GM19467 (cell line): Measurements from ENCODE around the gene SOX6.
"Not testable (repeated sequence)": the region's sequence is repeated elsewhere in the genome, so short reads cannot be mapped to it uniquely, and the experiment has no call there.

Experiments
- ATAC-seq: cut with Tn5 transposase; IDR thresholded peaks from one replicate; pipeline ENCODE4 v1.9.1; 2021; ENCODE audit warnings: mild to moderate bottlenecking, moderate library complexity; ENCODE audit not compliant: unreplicated experiment

Gene SOX6

DNA sequence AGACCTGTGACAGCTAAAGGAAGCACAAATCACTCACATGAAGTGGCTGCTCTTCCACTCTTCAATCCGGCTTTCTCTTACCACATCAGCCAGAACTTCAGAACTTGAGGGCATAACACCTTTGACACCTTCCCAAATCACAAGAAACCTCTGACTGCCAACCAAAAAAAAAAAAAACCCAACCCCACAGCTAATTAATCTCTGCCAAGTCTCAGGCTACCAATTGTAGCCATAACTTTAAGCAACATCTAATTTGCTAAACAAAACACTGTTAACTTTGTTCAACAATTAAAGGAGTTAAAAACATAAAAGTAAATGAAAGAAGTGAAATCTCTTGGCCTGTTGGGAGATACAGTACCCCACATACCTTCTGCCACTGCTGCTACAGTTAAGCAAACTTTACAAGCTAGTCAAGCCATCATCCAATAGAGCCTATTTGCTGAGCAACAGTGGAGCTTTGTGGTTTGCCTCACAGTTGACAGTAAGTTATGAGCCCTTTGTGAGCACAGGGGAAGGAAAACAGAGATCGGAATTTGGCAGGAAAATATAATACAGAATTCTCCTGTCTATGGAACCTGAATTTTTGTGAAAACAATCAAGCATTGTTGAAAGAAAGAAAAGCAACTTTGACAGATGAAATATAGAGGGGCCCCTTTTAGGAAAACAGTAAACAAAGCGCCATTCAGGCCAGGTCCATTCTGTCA lies at the start of gene SOX6:
SOX6 (minus strand) TSS at position 490 of the 704 bp plus-strand sequence. CDS start 15,298 bp downstream, outside the sequence.
- ATAC-seq = no peak

DNA sequence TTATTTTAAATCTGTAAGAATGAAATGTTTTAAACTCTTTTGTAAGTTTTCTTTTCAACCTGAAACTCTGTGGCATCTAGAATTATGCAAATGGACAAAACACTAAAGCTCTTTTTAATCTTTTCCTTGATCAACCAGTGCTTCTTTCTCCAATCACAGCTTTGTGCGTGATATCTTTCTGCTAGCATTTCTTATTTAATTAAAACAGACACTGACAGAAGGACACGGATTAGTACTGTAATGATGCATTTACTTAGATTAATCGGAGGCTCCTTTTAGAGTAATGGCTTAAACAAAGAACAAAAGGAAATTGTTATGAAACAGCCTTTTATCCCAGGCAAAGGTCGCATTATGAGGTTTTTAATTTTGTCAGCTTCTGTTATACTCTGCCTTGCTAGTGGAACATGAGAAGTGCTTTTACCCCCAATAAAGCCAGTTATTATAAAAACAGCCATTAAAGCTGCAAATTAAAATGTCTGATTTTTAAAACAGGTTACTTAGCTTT lies 48.5 kb upstream of the SOX6 start:
- ATAC-seq = no peak

DNA sequence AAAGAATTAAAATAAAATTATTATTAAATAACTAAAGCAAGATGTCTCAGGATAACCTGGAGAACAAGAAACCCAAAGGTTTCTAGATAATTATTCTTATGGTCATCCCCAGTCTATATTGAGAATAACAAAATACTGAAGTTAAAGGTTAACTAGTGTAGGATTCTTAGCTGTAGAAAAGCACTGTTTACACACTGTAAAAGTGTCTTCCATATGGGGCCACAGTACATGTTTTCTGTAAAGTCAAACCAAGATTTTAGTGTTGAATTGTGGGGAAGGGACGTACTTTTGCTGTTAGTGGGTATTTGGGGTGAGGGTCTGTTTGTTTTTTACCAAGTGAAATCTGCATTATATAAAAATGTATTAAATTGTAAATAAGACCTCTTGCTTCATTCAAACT lies 47.5 kb upstream of the SOX6 start:
- no peak for ATAC-seq

DNA sequence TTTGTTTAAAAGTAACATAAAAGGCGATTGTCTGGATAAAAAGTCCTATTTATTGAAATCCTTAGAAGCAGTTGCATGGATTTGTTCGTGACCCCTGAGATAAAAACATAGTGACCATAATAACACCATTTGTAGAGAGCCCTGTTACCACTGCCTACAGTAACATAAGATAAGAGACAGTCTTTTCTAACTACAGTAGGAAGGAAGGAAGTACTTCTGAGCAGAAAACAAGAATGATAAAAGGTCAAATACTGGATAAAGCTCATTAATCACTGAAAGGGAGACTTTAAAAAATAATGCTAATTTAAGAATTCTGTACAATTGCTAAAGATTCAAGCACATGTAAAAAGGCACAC lies 47.1 kb upstream of the SOX6 start:
- ATAC-seq = no peak

DNA sequence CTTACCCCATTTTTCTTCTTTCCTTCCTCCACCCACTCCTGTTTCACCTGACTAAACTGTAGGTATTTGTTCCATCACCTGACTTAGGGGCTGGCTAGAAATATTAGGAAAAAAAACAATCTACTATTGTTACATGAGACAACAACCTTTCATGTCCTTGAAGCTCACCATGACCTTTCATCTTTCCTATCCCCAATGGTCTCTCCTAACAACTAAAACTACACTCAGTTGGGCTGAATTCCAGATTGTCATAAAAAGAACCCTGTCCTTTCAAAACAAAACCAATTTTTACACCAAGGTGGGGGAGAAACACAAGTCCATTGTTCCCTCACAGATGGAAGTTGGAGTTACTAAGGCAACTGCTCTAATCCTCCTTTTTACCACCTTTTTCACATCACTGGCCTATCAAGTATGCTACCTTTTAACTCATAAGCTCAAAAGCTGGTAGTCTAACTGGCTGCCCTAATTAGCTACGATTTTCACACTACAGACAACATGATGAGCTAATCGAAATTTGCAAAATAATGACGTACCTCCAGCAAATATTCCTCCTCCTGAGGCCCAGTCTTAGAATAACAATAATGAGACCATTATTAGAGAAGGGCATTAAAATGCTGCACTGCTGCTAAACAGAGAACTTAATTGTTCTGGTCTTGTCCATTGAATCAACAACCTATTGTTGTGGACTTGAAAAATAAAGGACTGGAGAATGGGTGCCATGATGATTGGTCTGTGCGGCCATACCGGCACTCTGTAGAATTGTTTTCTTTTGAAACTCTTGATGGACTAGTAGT lies 46.5 kb upstream of the SOX6 start:
- no peak for ATAC-seq

DNA sequence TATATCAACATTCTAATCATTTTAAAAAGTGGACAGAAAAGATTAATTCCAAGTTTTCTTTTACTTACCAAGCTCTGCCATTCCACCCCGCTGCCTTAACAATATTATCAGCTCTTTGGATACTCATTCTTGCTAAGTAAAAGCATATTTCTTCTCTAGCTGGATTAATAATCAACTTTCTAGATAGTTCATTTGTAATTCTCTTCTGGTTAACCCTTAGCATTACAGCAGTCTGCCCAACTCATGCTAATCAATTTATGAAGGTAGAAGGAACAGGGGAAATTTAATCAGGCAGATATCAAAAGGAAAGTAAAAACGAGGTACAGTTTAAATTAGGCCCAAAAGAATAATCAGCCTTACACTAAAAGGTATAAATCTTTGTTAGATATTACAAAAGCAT lies 41.0 kb upstream of the SOX6 start:
- no peak for ATAC-seq

DNA sequence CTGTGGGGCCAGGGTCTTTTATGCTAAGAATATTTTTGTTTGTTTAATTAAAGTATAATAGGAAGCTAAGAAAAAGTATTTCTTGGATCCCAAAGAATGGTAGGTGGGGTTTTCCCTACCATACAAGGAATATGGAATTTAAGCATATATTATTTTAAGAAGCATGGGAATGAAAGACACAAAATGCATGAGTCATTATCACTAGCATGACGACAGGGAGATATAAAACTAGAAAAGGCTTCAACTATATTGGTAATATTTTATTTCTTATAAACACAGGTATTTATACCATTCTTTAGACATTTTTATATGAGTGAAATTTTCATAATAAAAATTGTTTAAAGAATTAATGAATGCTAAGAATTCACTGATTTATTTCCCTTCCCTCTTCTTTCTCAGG lies 39.3 kb upstream of the SOX6 start:
- no peak for ATAC-seq

DNA sequence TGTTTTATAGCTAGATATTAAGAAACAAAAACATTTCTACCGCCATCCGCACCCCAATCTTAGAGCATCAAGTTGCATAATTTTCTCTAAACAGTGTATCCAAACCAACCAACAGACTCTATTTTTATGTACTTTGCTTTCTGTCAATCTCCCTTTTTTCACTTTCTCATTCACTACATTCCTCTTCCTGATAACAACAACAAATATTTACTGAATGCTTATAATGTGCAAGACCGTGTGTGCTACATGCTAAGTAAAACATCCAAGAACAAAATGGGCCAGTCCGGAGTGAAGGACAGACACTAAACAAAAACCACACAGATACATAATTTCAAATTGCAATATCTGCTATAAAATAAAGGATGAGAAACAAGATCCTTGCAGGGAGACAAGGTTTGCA lies 38.6 kb upstream of the SOX6 start:
- no peak for ATAC-seq

DNA sequence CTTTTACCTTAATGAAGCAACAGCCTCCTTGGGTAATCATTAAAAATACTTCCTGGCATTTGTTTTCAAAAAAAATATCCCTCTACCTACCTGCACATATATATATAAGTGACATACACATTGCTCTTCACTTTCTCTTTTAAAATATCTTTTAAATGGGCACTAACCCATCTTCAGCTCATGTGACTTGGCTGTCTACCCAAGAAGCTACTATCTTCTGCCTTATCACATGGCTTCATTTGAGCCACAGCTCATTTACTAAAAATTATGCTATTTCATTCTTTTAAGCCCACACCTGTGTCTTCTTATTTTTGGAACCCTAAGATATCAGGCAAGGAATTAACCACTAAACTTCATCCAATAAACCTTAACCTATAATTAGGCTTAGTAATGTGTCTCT lies 37.0 kb upstream of the SOX6 start:
- no peak for ATAC-seq

DNA sequence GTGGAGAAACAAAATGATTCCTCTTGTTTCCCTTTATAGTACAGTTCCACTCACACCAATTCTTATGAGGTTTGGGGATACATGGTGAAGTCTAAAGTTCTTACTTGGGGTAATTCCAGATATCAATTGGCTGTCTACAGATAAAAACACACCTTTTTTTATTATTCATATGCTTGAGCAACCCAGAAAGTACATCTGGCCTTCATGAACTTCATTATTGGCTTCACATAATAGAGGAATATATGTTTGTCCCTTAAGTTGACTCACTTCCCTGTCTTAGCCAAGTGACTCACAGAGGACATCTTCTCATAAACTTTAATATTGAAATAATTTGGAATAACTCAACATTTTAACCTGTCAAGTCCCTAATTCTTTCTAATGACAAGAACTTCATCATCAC lies 36.3 kb upstream of the SOX6 start:
- ATAC-seq = no peak

DNA sequence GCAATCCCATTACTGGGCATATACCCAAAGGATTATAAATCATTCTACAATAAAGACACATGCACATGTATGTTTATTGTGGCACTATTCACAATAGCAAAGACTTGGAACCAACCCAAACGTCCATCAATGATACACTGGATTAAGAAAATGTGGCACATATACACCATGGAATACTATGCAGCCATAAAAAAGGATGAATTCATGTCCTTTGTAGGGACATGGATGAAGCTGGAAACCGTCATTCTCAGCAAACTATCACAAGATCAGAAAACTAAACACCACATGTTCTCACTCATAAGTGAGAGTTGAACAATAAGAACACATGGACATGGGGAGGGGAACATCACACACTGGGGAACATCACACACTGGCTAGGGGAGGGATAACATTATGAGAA lies 34.5 kb upstream of the SOX6 start:
- ATAC-seq = not testable (repeated sequence)

DNA sequence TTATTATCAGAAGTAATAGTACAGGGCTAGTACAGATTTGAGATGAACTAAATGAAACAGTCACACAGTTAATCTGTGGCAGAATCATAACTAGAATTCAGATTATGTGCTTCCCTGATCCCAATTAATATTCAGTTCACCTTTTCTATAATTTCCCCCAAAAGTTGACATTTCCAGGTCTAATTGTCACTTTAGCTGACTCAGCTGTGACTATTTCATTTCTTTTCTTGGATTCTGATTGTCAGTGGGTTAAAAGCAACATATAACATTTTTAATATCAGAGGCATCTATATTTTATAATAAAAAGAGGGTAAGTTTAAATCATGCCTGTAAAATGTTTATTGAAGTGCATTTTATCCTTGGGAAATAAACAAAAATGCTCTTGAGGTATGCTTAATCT lies 28.8 kb upstream of the SOX6 start:
- ATAC-seq = no peak

DNA sequence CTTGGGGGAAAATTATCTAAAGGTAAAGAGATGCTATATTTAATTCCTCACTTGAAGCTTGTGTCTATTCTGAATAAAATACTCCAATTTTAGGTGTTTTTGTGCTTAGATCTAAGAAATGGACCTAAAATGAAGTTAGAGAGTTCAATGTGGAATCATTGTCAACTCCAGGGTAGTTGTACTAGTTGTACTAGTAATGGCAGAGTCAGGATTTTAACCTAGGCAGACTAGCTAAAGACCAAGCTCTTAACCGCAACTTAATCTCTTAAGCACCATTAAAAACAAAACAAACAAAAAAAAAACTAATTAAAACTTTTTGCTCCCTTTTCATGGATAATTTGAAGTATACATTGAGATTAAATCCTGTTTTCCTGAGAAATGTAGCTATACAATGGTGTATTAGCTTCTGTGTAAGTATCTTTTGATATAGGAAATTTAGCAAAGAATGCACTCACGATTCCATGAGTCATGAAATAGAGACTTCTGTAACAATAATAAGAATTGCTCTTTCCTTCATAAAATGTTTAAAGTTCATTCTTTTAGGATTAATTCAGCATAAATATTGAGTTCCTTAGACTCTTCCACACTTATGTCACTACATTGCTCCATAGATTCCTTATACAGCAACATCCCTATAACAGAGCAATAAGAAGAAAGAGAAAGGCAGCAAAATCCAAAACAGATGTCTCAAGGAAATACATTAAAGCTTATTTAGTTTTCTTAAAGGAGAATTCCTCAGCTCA lies 26.5 kb upstream of the SOX6 start:
- ATAC-seq = no peak

DNA sequence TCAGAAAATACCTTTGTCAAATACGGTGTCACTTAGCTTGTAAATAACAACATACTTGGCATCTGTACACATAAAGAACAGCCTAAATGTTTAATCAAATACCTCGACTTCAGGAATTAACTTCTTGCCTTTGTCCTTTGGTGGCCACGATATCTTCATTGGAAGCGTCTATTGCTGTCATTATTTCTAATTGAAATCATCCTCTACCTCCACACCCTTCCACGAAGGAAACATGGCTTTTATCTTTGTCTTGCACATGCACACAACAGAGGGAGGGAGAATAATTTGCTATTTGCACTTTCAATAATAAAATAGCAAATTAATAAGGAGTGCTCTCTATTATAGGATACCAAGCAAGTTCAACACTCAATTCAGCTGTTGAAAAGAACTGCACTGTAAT lies 25.8 kb upstream of the SOX6 start:
- ATAC-seq = no peak

DNA sequence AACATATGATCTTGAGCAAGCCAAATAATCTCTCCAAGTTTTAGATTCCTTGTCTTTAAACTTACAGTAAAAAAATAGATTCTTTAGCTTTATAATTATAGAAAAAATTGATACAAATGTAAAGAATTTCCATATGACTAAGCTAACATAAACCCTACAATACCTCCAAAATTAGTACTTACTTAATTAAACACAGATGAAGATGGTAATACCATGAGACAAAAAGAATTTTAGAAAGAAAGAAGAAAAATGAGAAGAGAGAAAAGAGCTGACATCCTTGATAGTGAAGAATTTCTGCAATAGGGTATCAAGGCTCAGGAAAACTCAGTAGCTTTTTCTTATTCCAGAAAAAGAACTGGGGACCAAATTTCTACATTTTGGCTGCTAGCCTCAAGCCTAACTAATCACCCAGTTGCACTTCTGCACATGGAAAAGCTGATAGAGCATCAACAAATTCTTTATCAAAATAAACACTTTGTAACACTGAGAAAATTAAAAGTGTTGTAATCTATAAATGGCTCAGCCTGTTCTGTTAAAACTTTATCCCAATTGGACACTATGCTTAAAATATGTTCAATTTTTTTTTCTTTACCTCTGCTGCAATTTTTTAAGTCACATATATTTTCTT lies 24.7 kb upstream of the SOX6 start:
- no peak for ATAC-seq

DNA sequence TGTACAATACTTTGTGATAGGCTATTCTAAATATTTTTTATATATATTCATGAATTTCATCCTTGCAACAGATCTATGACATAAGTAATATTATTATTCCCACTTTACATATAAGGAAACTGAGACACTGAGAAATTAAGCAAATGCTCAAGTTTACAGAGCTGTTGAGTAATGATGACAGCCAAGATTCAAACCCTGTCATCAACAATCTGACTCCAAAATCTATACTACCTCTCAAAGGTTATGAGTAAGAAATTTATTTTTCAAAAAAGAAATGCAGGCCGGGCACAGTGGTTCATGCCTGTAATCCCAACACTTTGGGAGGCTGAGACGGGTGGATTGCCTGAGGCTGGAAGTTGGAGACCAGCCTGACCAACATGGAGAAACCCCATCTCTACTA lies 22.6 kb upstream of the SOX6 start:
- no peak for ATAC-seq

DNA sequence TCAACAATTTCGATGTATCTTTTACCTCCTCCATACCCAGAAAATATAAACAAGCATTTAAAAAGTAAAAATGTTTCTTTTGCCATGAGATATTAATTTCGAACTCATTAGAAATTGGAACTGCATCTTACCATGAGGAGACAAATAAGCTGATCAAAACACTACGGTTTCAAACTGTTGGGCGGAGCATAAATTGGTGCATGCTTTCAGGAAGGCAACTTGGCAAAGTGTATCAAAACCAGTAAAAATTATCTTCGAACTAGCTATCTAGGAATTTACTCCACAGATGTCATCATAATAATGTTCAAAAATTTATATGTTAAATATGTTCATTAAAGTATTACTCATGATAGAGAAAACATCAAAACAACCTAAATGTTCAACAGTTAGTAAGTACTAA lies 21.4 kb upstream of the SOX6 start:
- no peak for ATAC-seq

DNA sequence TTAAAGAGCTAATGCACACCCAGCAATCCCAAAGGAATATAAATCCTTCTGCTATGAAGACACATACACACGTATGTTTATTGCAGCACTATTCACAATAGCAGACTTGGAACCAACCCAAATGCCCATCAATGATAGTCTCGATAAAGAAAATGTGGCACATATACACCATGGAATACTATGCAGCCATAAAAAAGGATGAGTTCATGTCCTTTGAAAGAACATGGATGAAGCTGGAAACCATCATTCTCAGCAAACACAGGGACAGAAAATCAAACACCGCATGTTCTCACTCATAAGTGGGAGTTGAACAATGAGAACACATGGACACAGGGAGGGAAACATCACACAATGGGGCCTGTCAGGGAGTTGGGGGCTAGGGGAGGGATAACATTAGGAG lies 19.3 kb upstream of the SOX6 start:
- not testable (repeated sequence) for ATAC-seq

DNA sequence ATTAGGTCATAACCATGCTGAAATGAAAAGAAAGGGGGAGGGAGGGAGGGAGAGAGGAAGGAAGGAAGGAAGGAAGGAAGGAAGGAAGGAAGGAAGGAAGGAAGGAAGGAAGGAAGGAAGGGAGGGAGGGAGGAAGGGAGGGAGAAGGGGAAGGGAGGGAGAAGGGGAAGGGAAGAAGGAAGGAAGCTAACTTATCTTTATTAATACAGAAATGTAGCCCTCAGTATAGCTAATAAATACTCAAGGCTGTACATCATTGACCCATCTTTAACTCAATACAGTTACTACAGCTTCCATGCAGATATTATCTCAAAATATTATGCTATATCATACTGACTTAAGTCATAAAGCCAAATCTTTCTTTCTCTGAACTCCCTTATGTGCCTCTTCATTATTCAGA lies 17.4 kb upstream of the SOX6 start:
- no peak for ATAC-seq

DNA sequence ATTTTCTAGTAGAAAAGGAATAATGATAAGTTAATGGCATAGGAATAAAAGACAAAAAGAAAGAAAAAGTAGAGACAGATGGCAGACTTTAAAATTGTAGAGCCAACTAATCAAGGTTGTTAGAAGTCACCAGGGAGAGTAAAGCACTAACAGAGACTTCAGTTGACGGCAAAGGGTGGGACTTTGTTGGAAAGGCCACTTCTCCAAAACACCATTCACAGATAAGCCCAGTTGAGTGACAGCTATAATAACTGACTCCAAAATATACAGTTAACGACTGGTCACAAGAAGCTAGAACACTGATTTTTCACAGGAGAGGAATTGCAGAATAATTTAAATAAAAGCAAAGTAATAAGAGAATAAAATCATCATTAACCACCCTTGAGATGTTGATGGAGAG lies 16.0 kb upstream of the SOX6 start:
- no peak for ATAC-seq

DNA sequence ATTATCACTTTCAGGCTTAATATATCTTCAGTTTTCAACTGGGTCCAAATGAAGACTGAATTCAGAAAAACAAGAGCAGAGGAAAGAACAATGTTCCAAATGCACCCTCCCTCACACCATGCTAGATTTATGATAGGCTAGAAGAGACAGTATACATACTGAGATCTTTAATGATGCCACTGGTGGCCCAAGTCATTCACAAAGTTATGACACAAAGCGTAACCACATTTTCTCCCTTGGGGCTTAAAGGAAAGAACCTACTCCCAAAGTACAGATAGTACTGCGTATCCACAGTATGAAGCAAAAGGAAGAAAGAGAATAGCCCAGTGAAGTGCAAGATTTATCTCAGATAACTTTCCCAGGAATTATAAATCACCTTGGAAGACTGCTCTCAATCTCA lies 10.9 kb upstream of the SOX6 start:
- no peak for ATAC-seq
